BE2C (cell line): Measurements from ENCODE around the gene MRPL23. TPM values are rescaled to one million over a fixed set of nuclear protein-coding genes. Genes with fewer than 3 reads are reported as not detected.

Experiments
- DNase-seq: peaks from one replicate; pipeline ENCODE4 v3.0.0-alpha.2; 2020
- H3K27me3 ChIP-seq: fragments of 250-450 bp; sonication (Bioruptor Pico); 2 replicates; pipeline ENCODE4 v1.5.1; 2020; ENCODE audit warnings: mild to moderate bottlenecking
- H3K36me3 ChIP-seq: fragments of 250-450 bp; sonication (Bioruptor Pico); 2 replicates; pipeline ENCODE4 v1.5.1; 2020; ENCODE audit warnings: mild to moderate bottlenecking
- H3K4me1 ChIP-seq: fragments of 250-450 bp; sonication (Bioruptor Pico); 2 replicates; pipeline ENCODE4 v1.5.1; 2020
- H3K4me3 ChIP-seq: 2 replicates; pipeline ENCODE4 v1.5.1; 2011; ENCODE audit warnings: low read depth, low read length
- H3K9me3 ChIP-seq: fragments of 250-450 bp; sonication (Bioruptor Pico); 2 replicates; pipeline ENCODE4 v1.5.1; 2020
- polyA plus RNA-seq: library from polyadenylated mRNA; unstranded; fragments of >200 nt; gene quantifications from one replicate; pipeline ENCODE4 v1.2.1, GENCODE V29; 2012; ENCODE audit warnings: low read depth, missing spikeins; ENCODE audit not compliant: insufficient read length, insufficient read depth
- TF ChIP-seq, protein P1 (sequence below): IDR thresholded peaks from 2 replicates; pipeline ENCODE4 v1.5.1; 2012; ENCODE audit warnings: mild to moderate bottlenecking, low read depth, low read length

MRPL23 gene
- polyA plus RNA-seq, result 155 TPM

DNA sequence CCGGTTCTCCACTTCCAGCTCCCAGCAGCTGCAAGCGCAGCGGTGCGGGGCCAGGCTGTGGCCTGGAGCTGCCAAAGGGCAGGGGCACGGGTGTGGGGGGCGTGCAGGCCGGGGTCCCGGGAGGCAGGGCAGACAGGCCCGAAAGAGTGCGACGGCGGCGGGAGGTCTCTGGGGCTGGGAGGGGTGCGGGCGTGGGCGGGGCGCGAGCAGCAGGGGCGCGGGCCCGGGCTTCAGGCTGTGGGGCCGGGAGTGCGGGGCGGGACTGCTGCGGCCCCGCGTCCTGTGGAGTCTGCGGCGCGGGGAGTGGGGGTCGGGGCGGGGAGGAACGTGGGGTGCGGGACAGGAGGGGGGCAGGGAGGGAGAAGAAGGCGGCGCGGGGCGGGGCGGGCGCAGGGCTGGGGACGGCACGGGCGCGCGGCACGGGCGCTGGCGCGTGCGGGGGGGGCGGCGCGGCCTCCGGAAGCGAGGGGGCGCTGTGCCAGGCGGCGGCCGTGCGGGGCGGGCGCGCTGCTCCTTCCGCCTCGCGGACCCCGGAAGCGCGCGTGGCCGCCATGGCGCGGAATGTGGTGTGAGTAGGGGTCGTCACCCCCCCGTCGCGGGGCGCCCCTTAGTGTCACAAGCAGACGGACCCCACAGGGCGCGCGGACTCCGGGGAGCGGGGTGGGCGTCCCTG lies at the start of gene MRPL23:
Gene MRPL23, plus strand, starts transcription at position 521 of the 673 bp plus-strand sequence. Its CDS starts 31 bp downstream, at position 552.
- no peaks in the 10 kb centered on the region for H3K9me3 ChIP-seq
- H3K4me3 ChIP-seq, result no peak within 1 kb of the TSS
- no peak for DNase-seq
- no peaks in the 10 kb centered on the region for H3K36me3 ChIP-seq
- TF ChIP-seq, protein P1, sequence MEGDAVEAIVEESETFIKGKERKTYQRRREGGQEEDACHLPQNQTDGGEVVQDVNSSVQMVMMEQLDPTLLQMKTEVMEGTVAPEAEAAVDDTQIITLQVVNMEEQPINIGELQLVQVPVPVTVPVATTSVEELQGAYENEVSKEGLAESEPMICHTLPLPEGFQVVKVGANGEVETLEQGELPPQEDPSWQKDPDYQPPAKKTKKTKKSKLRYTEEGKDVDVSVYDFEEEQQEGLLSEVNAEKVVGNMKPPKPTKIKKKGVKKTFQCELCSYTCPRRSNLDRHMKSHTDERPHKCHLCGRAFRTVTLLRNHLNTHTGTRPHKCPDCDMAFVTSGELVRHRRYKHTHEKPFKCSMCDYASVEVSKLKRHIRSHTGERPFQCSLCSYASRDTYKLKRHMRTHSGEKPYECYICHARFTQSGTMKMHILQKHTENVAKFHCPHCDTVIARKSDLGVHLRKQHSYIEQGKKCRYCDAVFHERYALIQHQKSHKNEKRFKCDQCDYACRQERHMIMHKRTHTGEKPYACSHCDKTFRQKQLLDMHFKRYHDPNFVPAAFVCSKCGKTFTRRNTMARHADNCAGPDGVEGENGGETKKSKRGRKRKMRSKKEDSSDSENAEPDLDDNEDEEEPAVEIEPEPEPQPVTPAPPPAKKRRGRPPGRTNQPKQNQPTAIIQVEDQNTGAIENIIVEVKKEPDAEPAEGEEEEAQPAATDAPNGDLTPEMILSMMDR, result no peak
- no peaks in the 10 kb centered on the region for H3K4me1 ChIP-seq
- no peaks in the 10 kb centered on the region for H3K27me3 ChIP-seq

DNA sequence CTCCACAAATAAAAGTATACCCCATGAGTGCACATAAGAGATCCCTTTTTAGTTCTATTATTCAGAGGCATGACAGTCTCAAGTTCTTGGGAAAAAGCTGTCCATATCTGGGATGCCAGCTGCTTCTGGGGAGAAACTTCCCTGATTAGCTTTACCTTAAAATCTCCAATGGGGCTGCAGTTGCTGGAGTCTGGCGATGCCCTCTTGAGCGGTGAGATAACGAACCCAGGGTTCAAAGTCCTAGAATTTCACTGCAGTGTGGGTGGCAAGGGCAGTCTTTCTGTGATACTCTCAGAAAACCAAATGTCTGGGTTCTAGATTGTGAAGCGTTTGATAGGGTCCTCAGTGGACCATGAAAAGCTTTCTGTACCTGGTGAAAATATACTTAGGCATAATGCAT lies 48.0 kb upstream of the MRPL23 start:
- Histone ChIP-seq H3K4me3 (no peak overlapping the region), H3K36me3 (no peaks in the 10 kb centered on the region), H3K27me3 (no peaks in the 10 kb centered on the region), H3K4me1 (no peaks in the 10 kb centered on the region), H3K9me3 (no peaks in the 10 kb centered on the region)
- no peak for DNase-seq
- TF ChIP-seq, protein P1, result no peak

DNA sequence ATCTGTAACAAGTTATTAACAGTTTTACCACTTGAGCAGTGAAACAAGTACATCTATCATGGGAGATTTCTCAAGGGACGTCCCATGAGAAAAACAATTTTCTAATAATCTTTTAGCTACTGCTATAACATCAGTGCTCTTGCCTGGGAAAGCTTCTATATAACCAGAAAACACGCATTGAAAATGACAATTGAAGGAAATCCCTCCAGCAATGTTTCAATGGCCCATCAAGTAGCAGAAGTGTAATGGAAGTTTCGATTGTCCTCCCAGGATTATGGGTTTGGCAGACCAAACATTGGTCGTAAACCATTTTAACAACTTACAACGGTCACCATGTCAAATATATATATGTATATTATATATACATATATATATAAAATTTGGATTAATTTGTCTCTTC lies 47.4 kb upstream of the MRPL23 start:
- no peaks in the 10 kb centered on the region for H3K4me1 ChIP-seq
- H3K36me3 ChIP-seq, result no peaks in the 10 kb centered on the region
- H3K4me3 ChIP-seq, result no peak overlapping the region
- TF ChIP-seq, protein P1, result no peak
- H3K27me3 ChIP-seq, result no peaks in the 10 kb centered on the region
- H3K9me3 ChIP-seq, result no peaks in the 10 kb centered on the region
- DNase-seq, result no peak

DNA sequence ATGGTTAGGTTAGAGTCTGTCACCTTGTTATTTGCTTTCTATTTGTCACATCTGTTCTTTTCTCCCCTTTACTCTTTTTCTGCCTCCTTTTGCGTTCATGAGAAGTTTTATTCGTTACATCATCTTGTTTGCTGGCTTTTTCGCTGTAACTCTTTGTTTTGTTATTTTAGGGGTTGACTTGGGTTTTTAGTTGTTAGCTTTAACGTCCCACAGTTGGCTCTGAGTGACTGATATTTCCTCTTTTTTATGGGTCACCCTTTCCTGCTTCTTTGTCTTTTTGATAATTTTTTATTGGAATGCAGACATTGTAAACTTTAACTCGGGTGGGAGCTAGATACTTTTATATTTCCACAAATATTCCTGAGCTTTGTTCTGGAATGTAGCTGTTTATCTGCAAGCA lies 41.0 kb upstream of the MRPL23 start:
- TF ChIP-seq, protein P1, result no peak
- no peak for DNase-seq
- H3K9me3 ChIP-seq, result no peaks in the 10 kb centered on the region
- H3K27me3 ChIP-seq, result no peaks in the 10 kb centered on the region
- no peaks in the 10 kb centered on the region for H3K4me1 ChIP-seq
- no peaks in the 10 kb centered on the region for H3K36me3 ChIP-seq
- H3K4me3 ChIP-seq, result no peak overlapping the region

DNA sequence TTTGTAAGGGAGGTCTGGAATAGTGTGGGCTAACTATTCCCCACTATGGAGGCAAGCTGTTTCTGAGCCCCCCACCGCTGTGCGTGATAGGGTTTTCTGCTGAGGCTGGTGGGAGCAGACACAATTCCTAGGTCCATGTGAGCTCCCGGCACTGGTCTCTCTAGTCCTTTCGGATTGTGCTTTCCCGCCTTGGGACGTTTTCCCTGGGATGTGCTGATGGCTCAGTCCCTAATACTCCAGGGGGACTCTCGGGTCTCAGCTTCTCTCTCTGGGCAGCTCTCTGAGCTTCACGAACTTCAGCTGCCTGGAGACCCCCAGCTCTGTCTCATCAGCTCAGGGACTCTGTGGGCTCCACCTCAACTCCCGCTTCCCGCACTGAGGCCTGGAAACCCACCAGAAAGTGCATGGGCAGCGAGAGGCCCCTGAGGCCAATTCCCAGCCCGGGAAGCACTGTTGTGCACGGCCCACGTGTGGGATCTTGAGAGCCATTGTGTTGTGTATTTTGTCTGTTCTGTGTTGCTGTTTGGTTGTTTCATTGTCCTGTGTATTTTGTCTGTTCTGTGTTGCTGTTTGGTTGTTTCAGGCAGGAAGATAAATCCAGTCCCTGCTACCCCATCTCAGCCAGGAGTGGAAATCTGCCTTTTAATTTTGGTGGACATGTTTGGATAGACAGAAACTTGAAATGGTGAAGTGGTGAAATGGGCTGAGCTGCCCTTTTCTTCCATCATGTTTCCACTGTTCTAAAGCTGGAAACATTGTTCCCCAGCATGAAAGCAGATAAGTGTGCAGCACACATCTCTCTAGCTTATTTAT lies 40.3 kb upstream of the MRPL23 start:
- TF ChIP-seq, protein P1, result no peak
- no peak for DNase-seq
- no peak overlapping the region for H3K4me3 ChIP-seq
- H3K27me3 ChIP-seq, result no peaks in the 10 kb centered on the region
- H3K4me1 ChIP-seq, result no peaks in the 10 kb centered on the region
- no peaks in the 10 kb centered on the region for H3K36me3 ChIP-seq
- H3K9me3 ChIP-seq, result no peaks in the 10 kb centered on the region

DNA sequence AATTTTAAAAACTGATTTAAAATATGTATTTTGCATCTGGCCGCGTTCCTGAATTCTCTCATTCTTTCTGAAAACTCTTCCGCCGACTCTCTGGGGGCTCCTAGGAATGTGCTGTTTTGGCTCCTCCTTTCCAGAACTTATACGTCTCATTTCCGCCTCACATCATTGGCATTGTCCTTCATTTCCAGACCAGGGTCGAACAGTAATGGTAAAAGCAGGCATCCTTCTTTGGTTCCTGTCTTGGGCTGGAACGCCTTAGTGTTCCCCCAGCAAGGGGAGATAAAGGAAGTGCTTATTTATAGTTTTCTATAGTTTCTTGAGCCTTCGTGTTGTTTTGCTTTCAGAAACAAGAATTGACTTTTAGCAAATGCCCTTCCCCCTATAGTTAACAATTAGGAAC lies 38.5 kb upstream of the MRPL23 start:
- H3K9me3 ChIP-seq, result no peaks in the 10 kb centered on the region
- H3K36me3 ChIP-seq, result no peaks in the 10 kb centered on the region
- DNase-seq, result no peak
- TF ChIP-seq, protein P1, result no peak
- no peaks in the 10 kb centered on the region for H3K27me3 ChIP-seq
- H3K4me3 ChIP-seq, result no peak overlapping the region
- H3K4me1 ChIP-seq, result no peaks in the 10 kb centered on the region
